ENCODE measurements around the gene LRCH4.

DNA sequence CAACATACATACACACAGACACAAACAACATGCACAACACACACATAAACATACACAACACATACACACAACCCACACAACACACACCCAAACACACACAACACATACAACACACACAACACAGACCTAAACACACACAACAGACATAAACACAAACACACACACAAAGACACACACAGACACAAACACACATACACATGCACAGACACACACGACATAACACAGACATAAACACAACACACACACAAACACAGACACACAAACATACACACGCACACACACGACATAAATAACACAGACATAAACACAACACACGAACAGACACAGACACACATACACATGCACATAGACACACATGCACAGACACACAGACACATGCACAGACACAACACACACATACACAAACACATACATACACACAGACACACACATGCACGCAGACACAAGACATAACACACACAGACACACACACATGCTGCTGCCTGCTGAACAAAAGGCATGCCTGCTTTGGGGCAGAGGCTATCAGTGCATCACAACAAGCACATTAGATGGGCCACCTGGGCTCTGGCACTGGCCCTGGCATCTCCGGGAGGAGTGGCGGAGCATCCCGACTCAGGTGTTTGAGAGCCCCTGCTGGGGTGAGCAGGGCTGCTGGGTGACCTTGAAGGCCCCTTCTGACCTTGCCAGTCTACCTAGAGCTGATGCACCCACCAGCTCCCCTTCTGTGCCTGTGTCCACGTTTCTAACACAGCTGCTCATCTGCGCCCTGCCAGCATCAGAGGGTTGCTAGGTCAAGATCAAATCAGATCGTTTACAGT, 5.3 kb downstream of the LRCH4 start:
- TF ChIP-seq, protein P1, sequence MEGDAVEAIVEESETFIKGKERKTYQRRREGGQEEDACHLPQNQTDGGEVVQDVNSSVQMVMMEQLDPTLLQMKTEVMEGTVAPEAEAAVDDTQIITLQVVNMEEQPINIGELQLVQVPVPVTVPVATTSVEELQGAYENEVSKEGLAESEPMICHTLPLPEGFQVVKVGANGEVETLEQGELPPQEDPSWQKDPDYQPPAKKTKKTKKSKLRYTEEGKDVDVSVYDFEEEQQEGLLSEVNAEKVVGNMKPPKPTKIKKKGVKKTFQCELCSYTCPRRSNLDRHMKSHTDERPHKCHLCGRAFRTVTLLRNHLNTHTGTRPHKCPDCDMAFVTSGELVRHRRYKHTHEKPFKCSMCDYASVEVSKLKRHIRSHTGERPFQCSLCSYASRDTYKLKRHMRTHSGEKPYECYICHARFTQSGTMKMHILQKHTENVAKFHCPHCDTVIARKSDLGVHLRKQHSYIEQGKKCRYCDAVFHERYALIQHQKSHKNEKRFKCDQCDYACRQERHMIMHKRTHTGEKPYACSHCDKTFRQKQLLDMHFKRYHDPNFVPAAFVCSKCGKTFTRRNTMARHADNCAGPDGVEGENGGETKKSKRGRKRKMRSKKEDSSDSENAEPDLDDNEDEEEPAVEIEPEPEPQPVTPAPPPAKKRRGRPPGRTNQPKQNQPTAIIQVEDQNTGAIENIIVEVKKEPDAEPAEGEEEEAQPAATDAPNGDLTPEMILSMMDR (IDR thresholded peaks at IDR 0.05) = no peak
- no peak for TF ChIP-seq POLR2A (IDR thresholded peaks at IDR 0.05)

Data from upper lobe of left lung (tissue), 4 donors.